GM21576 (cell line): ENCODE measurements around the gene IQCB1.
A peak's percentile ranks its signal among the peaks of the same experiment; 100 is the strongest.
"Not testable (repeated sequence)": the region's sequence is repeated elsewhere in the genome, so short reads cannot be mapped to it uniquely, and the experiment has no call there.

Source experiments
- ATAC-seq: cut with Tn5 transposase; IDR thresholded peaks from one replicate; pipeline ENCODE4 v1.9.1; 2021; ENCODE audit warnings: mild to moderate bottlenecking, moderate library complexity; ENCODE audit not compliant: unreplicated experiment

The IQCB1 gene

GRCh38 chr3:121834671-121835464 lies at the start of gene IQCB1, which contains the start of gene EAF2:
TSS of gene IQCB1 (minus strand) at chr3:121835060. CDS start at chr3:121828960, 6,100 bp downstream.
TSS of gene EAF2 (plus strand) at chr3:121835209. CDS start at chr3:121835286, 77 bp downstream.
- peak; percentile 97 for ATAC-seq

GRCh38 chr3:121883507-121883906 lies 48.6 kb upstream of the IQCB1 start:
- ATAC-seq: no peak

GRCh38 chr3:121878411-121878810 lies 43.6 kb upstream of the IQCB1 start:
- no peak for ATAC-seq

GRCh38 chr3:121871430-121871829 lies 36.6 kb upstream of the IQCB1 start:
- ATAC-seq: no peak

GRCh38 chr3:121870717-121871116 lies 35.9 kb upstream of the IQCB1 start:
- ATAC-seq: no peak

GRCh38 chr3:121869736-121870135 lies 34.9 kb upstream of the IQCB1 start:
- no peak for ATAC-seq

- ATAC-seq: no peak
Measured at GRCh38 chr3:121863801-121864200, 28.9 kb upstream of the IQCB1 start.

GRCh38 chr3:121863247-121863646 lies 28.4 kb upstream of the IQCB1 start:
- not testable (repeated sequence) for ATAC-seq

GRCh38 chr3:121857778-121858177 lies 22.9 kb upstream of the IQCB1 start:
- ATAC-seq: not testable (repeated sequence)

- no peak for ATAC-seq
Measured at GRCh38 chr3:121855555-121855954, 20.7 kb upstream of the IQCB1 start.

- ATAC-seq: no peak
Measured at GRCh38 chr3:121852256-121852655, 17.4 kb upstream of the IQCB1 start.

- ATAC-seq: no peak
Measured at GRCh38 chr3:121844892-121845291, 10.0 kb upstream of the IQCB1 start.

- no peak for ATAC-seq
Measured at GRCh38 chr3:121839962-121840361, 5.1 kb upstream of the IQCB1 start.

- no peak for ATAC-seq
Measured at GRCh38 chr3:121836481-121836880, 1.6 kb upstream of the IQCB1 start.

- no peak for ATAC-seq
Measured at GRCh38 chr3:121836064-121836463, 1.2 kb upstream of the IQCB1 start.

- peak; percentile 26 for ATAC-seq
Measured at GRCh38 chr3:121835465-121835801, 573 bp upstream of the IQCB1 start.

GRCh38 chr3:121834157-121834670 lies 646 bp downstream of the IQCB1 start:
- ATAC-seq: no peak

GRCh38 chr3:121822973-121823372 lies 11.9 kb downstream of the IQCB1 start:
- ATAC-seq: no peak

- ATAC-seq: no peak
Measured at GRCh38 chr3:121821421-121822199, 13.2 kb downstream of the IQCB1 start.

- no peak for ATAC-seq
Measured at GRCh38 chr3:121819236-121819635, 15.6 kb downstream of the IQCB1 start.

GRCh38 chr3:121818578-121818977 lies 16.3 kb downstream of the IQCB1 start:
- no peak for ATAC-seq

GRCh38 chr3:121817753-121818152 lies 17.1 kb downstream of the IQCB1 start:
- ATAC-seq: no peak
